Measurements from ENCODE around the gene HYAL4.
"Not testable (repeated sequence)": the region's sequence is repeated elsewhere in the genome, so short reads cannot be mapped to it uniquely, and the experiment has no call there.

Gene HYAL4
- total RNA-seq, result 0 to 0.18 reads per million in 2 experiments

GRCh38 chr7:123844712-123845219 lies at the start of gene HYAL4:
Gene HYAL4, plus strand, starts transcription at chr7:123845169. Its CDS starts 23,105 bp downstream, at chr7:123868274.
- no peak for DNase-seq (ENCODE audit: low read depth)

GRCh38 chr7:123795917-123796316 lies 49.1 kb upstream of the HYAL4 start:
- no peak for DNase-seq (ENCODE audit: low read depth)

GRCh38 chr7:123796568-123796967 lies 48.4 kb upstream of the HYAL4 start:
- DNase-seq (ENCODE audit: low read depth), result no peak

GRCh38 chr7:123797673-123798531 lies 47.1 kb upstream of the HYAL4 start:
- DNase-seq (ENCODE audit: low read depth), result no peak

GRCh38 chr7:123798532-123799188 lies 46.3 kb upstream of the HYAL4 start:
- DNase-seq (ENCODE audit: low read depth), result no peak

- DNase-seq (ENCODE audit: low read depth), result no peak
These were observed 42.7 kb upstream of the HYAL4 start for GRCh38 chr7:123802249-123802648.

GRCh38 chr7:123805287-123805686 lies 39.7 kb upstream of the HYAL4 start:
- no peak for DNase-seq (ENCODE audit: low read depth)

GRCh38 chr7:123809471-123809870 lies 35.5 kb upstream of the HYAL4 start:
- DNase-seq (ENCODE audit: low read depth), result no peak

- no peak for DNase-seq (ENCODE audit: low read depth)
These were observed 33.9 kb upstream of the HYAL4 start for GRCh38 chr7:123811056-123811455.

- DNase-seq (ENCODE audit: low read depth), result no peak
These were observed 28.1 kb upstream of the HYAL4 start for GRCh38 chr7:123816916-123817315.

GRCh38 chr7:123819001-123819400 lies 26.0 kb upstream of the HYAL4 start:
- DNase-seq (ENCODE audit: low read depth), result no peak

- not testable (repeated sequence) for DNase-seq (ENCODE audit: low read depth)
These were observed 25.2 kb upstream of the HYAL4 start for GRCh38 chr7:123819795-123820194.

- DNase-seq (ENCODE audit: low read depth), result no peak
These were observed 24.1 kb upstream of the HYAL4 start for GRCh38 chr7:123820864-123821263.

GRCh38 chr7:123821320-123821719 lies 23.6 kb upstream of the HYAL4 start:
- no peak for DNase-seq (ENCODE audit: low read depth)

GRCh38 chr7:123823898-123824753 lies 20.8 kb upstream of the HYAL4 start:
- no peak for DNase-seq (ENCODE audit: low read depth)

GRCh38 chr7:123824754-123825067 lies 20.3 kb upstream of the HYAL4 start:
- DNase-seq (ENCODE audit: low read depth), result no peak

- DNase-seq (ENCODE audit: low read depth), result no peak
These were observed 16.2 kb upstream of the HYAL4 start for GRCh38 chr7:123828805-123829204.

- no peak for DNase-seq (ENCODE audit: low read depth)
These were observed 8.3 kb upstream of the HYAL4 start for GRCh38 chr7:123836656-123837055.

GRCh38 chr7:123839106-123839505 lies 5.9 kb upstream of the HYAL4 start:
- DNase-seq (ENCODE audit: low read depth), result not testable (repeated sequence)

GRCh38 chr7:123844142-123844541 lies 827 bp upstream of the HYAL4 start:
- not testable (repeated sequence) for DNase-seq (ENCODE audit: low read depth)

GRCh38 chr7:123845823-123846216 lies 851 bp downstream of the HYAL4 start:
- no peak for DNase-seq (ENCODE audit: low read depth)

GRCh38 chr7:123846217-123846891 lies 1.4 kb downstream of the HYAL4 start:
- no peak for DNase-seq (ENCODE audit: low read depth)

Measured in T follicular helper cell (primary cell).